HG02571 (cell line): ENCODE results near the gene AMPH.
"Not testable (repeated sequence)": the region's sequence is repeated elsewhere in the genome, so short reads cannot be mapped to it uniquely, and the experiment has no call there.

Source experiments
- ATAC-seq: cut with Tn5 transposase; IDR thresholded peaks from one replicate; pipeline ENCODE4 v1.9.1; 2021; ENCODE audit warnings: mild to moderate bottlenecking, moderate library complexity; ENCODE audit not compliant: unreplicated experiment

The AMPH gene

GRCh38 chr7:38358273-38358831 is 272.8 kb downstream of the AMPH start:
- ATAC-seq: not testable (repeated sequence)

- ATAC-seq: not testable (repeated sequence)
These were observed 276.8 kb downstream of the AMPH start for GRCh38 chr7:38354271-38354851.

GRCh38 chr7:38353431-38353881 is 277.7 kb downstream of the AMPH start:
- not testable (repeated sequence) for ATAC-seq

- no peak for ATAC-seq
These were observed 279.6 kb downstream of the AMPH start for GRCh38 chr7:38351601-38352000.

GRCh38 chr7:38350777-38351176 is 280.4 kb downstream of the AMPH start:
- not testable (repeated sequence) for ATAC-seq

- peak; percentile 84 for ATAC-seq
These were observed 281.1 kb downstream of the AMPH start for GRCh38 chr7:38349869-38350583.

- not testable (repeated sequence) for ATAC-seq
These were observed 281.9 kb downstream of the AMPH start for GRCh38 chr7:38349126-38349795.

- ATAC-seq: peak; percentile 60
These were observed 285.6 kb downstream of the AMPH start for GRCh38 chr7:38345299-38346172.

GRCh38 chr7:38344741-38345140 is 286.4 kb downstream of the AMPH start:
- not testable (repeated sequence) for ATAC-seq

GRCh38 chr7:38342135-38342534 is 289.0 kb downstream of the AMPH start:
- not testable (repeated sequence) for ATAC-seq

GRCh38 chr7:38341172-38341705 is 289.9 kb downstream of the AMPH start:
- not testable (repeated sequence) for ATAC-seq

- ATAC-seq: no peak
These were observed 291.0 kb downstream of the AMPH start for GRCh38 chr7:38339953-38340819.

- ATAC-seq: not testable (repeated sequence)
These were observed 295.0 kb downstream of the AMPH start for GRCh38 chr7:38336148-38336515.

GRCh38 chr7:38335492-38336147 is 295.6 kb downstream of the AMPH start:
- ATAC-seq: peak; percentile 97

- ATAC-seq: no peak
These were observed 296.1 kb downstream of the AMPH start for GRCh38 chr7:38335128-38335491.

GRCh38 chr7:38334163-38334562 is 297.0 kb downstream of the AMPH start:
- no peak for ATAC-seq
